Measurements from ENCODE around the gene BAMBI.
A peak's percentile ranks its signal among the peaks of the same experiment; 100 is the strongest.

BAMBI gene

GRCh38 chr10:28684986-28685580 lies 7.8 kb downstream of the BAMBI start:
- no peak for DNase-seq (ENCODE audit: low read depth, low spot score)
- CTCF ChIA-PET: interaction anchor here (0.6 to 1.2 kb wide), 3 partner anchors 8 to 448 kb away, joined by 3 to 5 read pairs (median 4); partner anchors contain the start of gene BAMBI
- no peak for TF ChIP-seq CTCF (IDR thresholded peaks at IDR 0.05; ENCODE audit: insufficient read depth, low read length, missing control alignments)
- H3K4me3 ChIP-seq (ENCODE audit: low read depth, low read length): no peak overlapping the region
- POLR2A ChIA-PET: no interaction called here

- DNase-seq (ENCODE audit: low read depth, low spot score): no peak
- no peak for TF ChIP-seq CTCF (IDR thresholded peaks at IDR 0.05; ENCODE audit: insufficient read depth, low read length, missing control alignments)
- ChIA-PET CTCF (interaction anchor here (0.6 to 1.2 kb wide), 3 partner anchors 8 to 447 kb away, joined by 3 to 5 read pairs (median 4); partner anchors contain the start of gene BAMBI), POLR2A (no interaction called here)
- H3K4me3 ChIP-seq (ENCODE audit: low read depth, low read length): no peak overlapping the region
These were observed 8.4 kb downstream of the BAMBI start for GRCh38 chr10:28685717-28686116.

GRCh38 chr10:28686835-28687682 lies 9.7 kb downstream of the BAMBI start:
- CTCF ChIA-PET: interaction anchor here (1.0 to 1.4 kb wide), 2 partner anchors 10 to 618 kb away, joined by 3 to 4 read pairs; partner anchors contain the start of gene BAMBI
- H3K4me3 ChIP-seq (ENCODE audit: low read depth, low read length): no peak overlapping the region

GRCh38 chr10:28687683-28688001 lies 10.3 kb downstream of the BAMBI start:
- H3K4me3 ChIP-seq (ENCODE audit: low read depth, low read length): no peak overlapping the region
- no peak for DNase-seq (ENCODE audit: low read depth, low spot score)
- CTCF ChIA-PET: interaction anchor here (1.1 to 1.4 kb wide), 3 partner anchors 24 to 617 kb away, joined by 3 to 4 read pairs (median 3); no protein-coding TSS in a partner anchor
- POLR2A ChIA-PET: no interaction called here
- TF ChIP-seq CTCF (IDR thresholded peaks at IDR 0.05; ENCODE audit: insufficient read depth, low read length, missing control alignments): no peak

More at GRCh38 chr10:28686835-28687682, 9.7 kb downstream of the BAMBI start:
- DNase-seq (ENCODE audit: low read depth, low spot score): peak; percentile 16
- TF ChIP-seq CTCF (IDR thresholded peaks at IDR 0.05; ENCODE audit: insufficient read depth, low read length, missing control alignments): no peak
- POLR2A ChIA-PET: no interaction called here

- DNase-seq (ENCODE audit: low read depth, low spot score): no peak
- H3K4me3 ChIP-seq (ENCODE audit: low read depth, low read length): no peak overlapping the region
- POLR2A ChIA-PET: no interaction called here
- CTCF ChIA-PET: no interaction called here
- no peak for TF ChIP-seq CTCF (IDR thresholded peaks at IDR 0.05; ENCODE audit: insufficient read depth, low read length, missing control alignments)
These were observed 13.2 kb downstream of the BAMBI start for GRCh38 chr10:28690545-28690944.

- H3K4me3 ChIP-seq (ENCODE audit: low read depth, low read length): no peak overlapping the region
- TF ChIP-seq CTCF (IDR thresholded peaks at IDR 0.05; ENCODE audit: insufficient read depth, low read length, missing control alignments): no peak
- POLR2A ChIA-PET: no interaction called here
- DNase-seq (ENCODE audit: low read depth, low spot score): no peak
- CTCF ChIA-PET: no interaction called here
These were observed 13.9 kb downstream of the BAMBI start for GRCh38 chr10:28691187-28691694.
